Measurements from ENCODE around the gene TLE5. TPM values are rescaled to one million over a fixed set of nuclear protein-coding genes. Genes with fewer than 3 reads are reported as not detected.

TLE5 gene
- total and polyA plus RNA-seq, 2 donors (not counting 3 experiments of a cell fraction or from before 2014, with no cell fraction given) = 393 to 574 TPM

GRCh38 chr19:3058821-3059314 is 3.4 kb downstream of the TLE5 start:
- TF ChIP-seq POLR2A (IDR thresholded peaks at IDR 0.05; ENCODE audit: low read depth, low read length) = no peak
- dilution Hi-C loops (cut with MboI; ENCODE audit: extremely low pct_ligation_motif_present, low sequenced_read_pairs) (no loop called here), intact Hi-C loops (cut with micrococcal nuclease) (no loop called here)
- H3K4me1 ChIP-seq (ENCODE audit: control insufficient read depth, extremely low read depth, insufficient read depth, low read length) = peaks cover 3% of the 10 kb centered on the region
- DNase-seq (ENCODE audit: low read depth, low spot score) (no peak), FAIRE-seq (no peak)
- H3K27me3 ChIP-seq (ENCODE audit: control insufficient read depth in 2 of 2, insufficient read depth in 2 of 2, low read length in 2 of 2) = no peaks in the 10 kb centered on the region
- POLR2A ChIA-PET = no interaction called here
- H3K9me3 ChIP-seq (replicated peaks; ENCODE audit: control insufficient read depth, insufficient read depth, low read length) = no peaks in the 10 kb centered on the region
- H2AFZ ChIP-seq (ENCODE audit: low read depth, low read length) = no peak overlapping the region
- no peak overlapping the region for H3K4me2 ChIP-seq (ENCODE audit: insufficient read depth, low read length)
- CTCF ChIA-PET = interaction anchor here (1.1 kb wide), 1 partner anchor 23 kb away, joined by 3 read pairs; no protein-coding TSS in a partner anchor
- H3K9ac ChIP-seq (replicated peaks; ENCODE audit: extremely low read depth, insufficient read depth, low read length) = no peak overlapping the region
- H3K27ac ChIP-seq (ENCODE audit: insufficient read depth, low read depth, low read length) = no peak overlapping the region
- H3K79me2 ChIP-seq (ENCODE audit: control insufficient read depth, insufficient read depth, low read length) = peaks cover 35% of the 10 kb centered on the region
- H3K36me3 ChIP-seq (ENCODE audit: control insufficient read depth in 2 of 2, extremely low read depth in 1 of 2, insufficient read depth in 2 of 2, low read length in 2 of 2) = peaks cover 16 to 39% of the 10 kb centered on the region in 2 experiments
- H3K4me3 ChIP-seq (replicated peaks in 1 of 3; ENCODE audit: insufficient read depth in 1 of 3, low read depth in 1 of 3, low read length in 3 of 3) = no peak overlapping the region
- no peaks in the 10 kb centered on the region for H3K9me1 ChIP-seq (replicated peaks; ENCODE audit: control insufficient read depth, extremely low read depth, insufficient read depth, low read length)
- no peaks in the 10 kb centered on the region for H4K20me1 ChIP-seq (replicated peaks; ENCODE audit: control insufficient read depth, extremely low read depth, insufficient read depth, low read length)
- no TSS peak for BruUV-seq (replicated peaks)

GRCh38 chr19:3058009-3058820 is 4.1 kb downstream of the TLE5 start:
- no TSS peak for BruUV-seq (replicated peaks)
- peaks cover 16 to 42% of the 10 kb centered on the region in 2 experiments for H3K36me3 ChIP-seq (ENCODE audit: control insufficient read depth in 2 of 2, extremely low read depth in 1 of 2, insufficient read depth in 2 of 2, low read length in 2 of 2)
- no peak for DNase-seq (ENCODE audit: low read depth, low spot score)
- H3K9me1 ChIP-seq (replicated peaks; ENCODE audit: control insufficient read depth, extremely low read depth, insufficient read depth, low read length) = no peaks in the 10 kb centered on the region
- no peak overlapping the region for H2AFZ ChIP-seq (ENCODE audit: low read depth, low read length)
- no peak overlapping the region for H3K4me3 ChIP-seq (replicated peaks in 1 of 3; ENCODE audit: insufficient read depth in 1 of 3, low read depth in 1 of 3, low read length in 3 of 3)
- ChIA-PET CTCF (interaction anchor here (1.1 kb wide), 1 partner anchor 22 kb away, joined by 3 read pairs; no protein-coding TSS in a partner anchor), POLR2A (no interaction called here)
- no peaks in the 10 kb centered on the region for H4K20me1 ChIP-seq (replicated peaks; ENCODE audit: control insufficient read depth, extremely low read depth, insufficient read depth, low read length)
- intact Hi-C loops (cut with micrococcal nuclease) = no loop called here
- H3K79me2 ChIP-seq (ENCODE audit: control insufficient read depth, insufficient read depth, low read length) = peaks cover 35% of the 10 kb centered on the region
- no peak overlapping the region for H3K4me2 ChIP-seq (ENCODE audit: insufficient read depth, low read length)
- H3K27me3 ChIP-seq (ENCODE audit: control insufficient read depth in 2 of 2, insufficient read depth in 2 of 2, low read length in 2 of 2) = no peaks in the 10 kb centered on the region
- dilution Hi-C loops (cut with MboI; ENCODE audit: extremely low pct_ligation_motif_present, low sequenced_read_pairs) = no loop called here
- H3K9ac ChIP-seq (replicated peaks; ENCODE audit: extremely low read depth, insufficient read depth, low read length) = no peak overlapping the region
- peaks cover 3% of the 10 kb centered on the region for H3K4me1 ChIP-seq (ENCODE audit: control insufficient read depth, extremely low read depth, insufficient read depth, low read length)
- FAIRE-seq = no peak
- H3K9me3 ChIP-seq (replicated peaks; ENCODE audit: control insufficient read depth, insufficient read depth, low read length) = no peaks in the 10 kb centered on the region
- TF ChIP-seq FOS (IDR thresholded peaks at IDR 0.05; ENCODE audit: borderline replicate concordance, insufficient read depth, low read length) = no peak
- no peak for TF ChIP-seq GATA2 (IDR thresholded peaks at IDR 0.05; ENCODE audit: insufficient read depth, insufficient read length, low read depth, low read length)
- no peak for TF ChIP-seq POLR2A (IDR thresholded peaks at IDR 0.05; ENCODE audit: low read depth, low read length)
- no peak for TF ChIP-seq MYC (IDR thresholded peaks at IDR 0.05; ENCODE audit: low read depth, low read length)
- no peak for TF ChIP-seq CTCF (IDR thresholded peaks at IDR 0.05; ENCODE audit: extremely low read depth in 1 of 2, insufficient read depth in 1 of 2, low read depth in 1 of 2, low read length in 2 of 2)
- TF ChIP-seq JUN (IDR thresholded peaks at IDR 0.05; ENCODE audit: borderline replicate concordance, insufficient read depth, insufficient read length, low read depth) = no peak
- no peak for TF ChIP-seq EZH2 (IDR thresholded peaks at IDR 0.05; ENCODE audit: borderline replicate concordance, low read depth, low read length, severe bottlenecking)
- TF ChIP-seq POLR2AphosphoS5 (IDR thresholded peaks at IDR 0.05; ENCODE audit: insufficient read depth, low read depth, low read length) = no peak
- TF ChIP-seq MAX (IDR thresholded peaks at IDR 0.05; ENCODE audit: insufficient read depth, insufficient read length) = no peak
- H3K27ac ChIP-seq (ENCODE audit: insufficient read depth, low read depth, low read length) = no peak overlapping the region

Data from endothelial cell of umbilical vein (primary cell).